MM.1S (cell line): Measurements from ENCODE around the gene IFI44.

ENCODE experiments used
- DNase-seq: peaks from one replicate; pipeline ENCODE4 v3.0.0-alpha.2; 2015
- H2AFZ ChIP-seq: fragments of 300-600 bp; sonication (generic); 2 replicates; pipeline ENCODE4 v1.6.0; 2016; ENCODE audit warnings: antibody characterized with exemption, low read length
- H3F3A ChIP-seq: fragments of 300-600 bp; sonication (generic); 2 replicates; pipeline ENCODE4 v1.6.1; 2016; ENCODE audit warnings: mild to moderate bottlenecking, antibody characterized with exemption, low read length, moderate library complexity, mixed read lengths; ENCODE audit not compliant: insufficient read depth
- H3K27ac ChIP-seq: fragments of 300-600 bp; sonication (generic); 2 replicates; pipeline ENCODE4 v1.5.1; 2016; ENCODE audit warnings: mild to moderate bottlenecking, low read length
- H3K27me3 ChIP-seq: fragments of 300-600 bp; sonication (generic); replicated peaks from 2 replicates; pipeline ENCODE4 v1.6.0; 2016; ENCODE audit warnings: low read length; ENCODE audit not compliant: insufficient read depth
- H3K36me3 ChIP-seq: fragments of 300-600 bp; sonication (generic); replicated peaks from 2 replicates; pipeline ENCODE4 v1.6.1; 2016; ENCODE audit warnings: mild to moderate bottlenecking, low read length, mixed read lengths; ENCODE audit not compliant: insufficient read depth
- H3K4me1 ChIP-seq: fragments of 300-600 bp; sonication (generic); 2 replicates; pipeline ENCODE4 v1.6.1; 2016; ENCODE audit warnings: low read length, mixed read lengths
- H3K4me2 ChIP-seq: fragments of 300-600 bp; sonication (generic); 2 replicates; pipeline ENCODE4 v1.6.0; 2016; ENCODE audit warnings: low read depth, low read length
- H3K4me3 ChIP-seq: fragments of 300-600 bp; sonication (generic); 2 replicates; pipeline ENCODE4 v1.5.1; 2016; ENCODE audit warnings: low read length, mixed read lengths
- H3K79me2 ChIP-seq: fragments of 300-600 bp; sonication (generic); 2 replicates; pipeline ENCODE4 v1.6.1; 2016; ENCODE audit warnings: mixed run types, low read length, mixed read lengths
- H3K9ac ChIP-seq: fragments of 300-600 bp; sonication (generic); 2 replicates; pipeline ENCODE4 v1.6.1; 2016; ENCODE audit warnings: low read length, mixed read lengths
- H3K9me2 ChIP-seq: fragments of 300-600 bp; sonication (generic); replicated peaks from 2 replicates; pipeline ENCODE4 v1.6.1; 2016; ENCODE audit warnings: mild to moderate bottlenecking, low read length, mixed read lengths; ENCODE audit not compliant: insufficient read depth
- H3K9me3 ChIP-seq: fragments of 300-600 bp; sonication (generic); replicated peaks from 2 replicates; pipeline ENCODE4 v1.6.1; 2016; ENCODE audit warnings: mild to moderate bottlenecking, low read length, mixed read lengths; ENCODE audit not compliant: insufficient read depth
- H4K20me1 ChIP-seq: fragments of 300-600 bp; sonication (generic); 2 replicates; pipeline ENCODE4 v1.6.1; 2016; ENCODE audit warnings: mild to moderate bottlenecking, low read length, moderate library complexity, mixed read lengths; ENCODE audit not compliant: insufficient read depth
- CTCF ChIP-seq: fragments of 300-600 bp; sonication (generic); IDR thresholded peaks from 2 replicates; pipeline ENCODE4 v1.5.1; 2016; ENCODE audit warnings: antibody characterized with exemption, low read length, mixed read lengths
- EZH2 ChIP-seq: fragments of 300-600 bp; sonication (generic); optimal IDR thresholded peaks from 2 replicates; pipeline ENCODE3; 2017; ENCODE audit warnings: low read depth, mild to moderate bottlenecking, antibody characterized with exemption, low read length, mixed read lengths
- EZH2phosphoT487 ChIP-seq: fragments of 300-600 bp; sonication (generic); IDR thresholded peaks from 2 replicates; pipeline ENCODE4 v1.6.1; 2018; ENCODE audit warnings: antibody characterized with exemption, low read length

Gene IFI44

GRCh38 chr1:78649628-78650027, at the start of gene IFI44:
Gene IFI44 (plus strand): TSS chr1:78649831. CDS start chr1:78650196, 365 bp downstream.
- Histone ChIP-seq H4K20me1 (no peaks in the 10 kb centered on the region), H3K9me2 (no peaks in the 10 kb centered on the region), H3K9ac (no peak within 1 kb of the TSS), H3K36me3 (no peaks in the 10 kb centered on the region), H3K4me2 (peak within 1 kb of the TSS; percentile 43; the same call in 1 of the 2 replicates), H2AFZ (no peak within 1 kb of the TSS), H3K4me3 (no peak within 1 kb of the TSS), H3K27me3 (no peaks in the 10 kb centered on the region), H3K4me1 (peaks cover 11% of the 10 kb centered on the region), H3K9me3 (no peaks in the 10 kb centered on the region), H3F3A (no peaks in the 10 kb centered on the region; the same call in 1 of the 2 replicates), H3K79me2 (no peaks in the 10 kb centered on the region), H3K27ac (peak within 1 kb of the TSS; percentile 28; the same call in 1 of the 2 replicates)
- peak; percentile 92 for DNase-seq
- TF ChIP-seq EZH2phosphoT487 = no peak
- TF ChIP-seq EZH2 = no peak
- no peak for TF ChIP-seq CTCF

GRCh38 chr1:78601068-78601467, 48.6 kb upstream of the IFI44 start:
- H3K9ac ChIP-seq = no peak overlapping the region
- H3F3A ChIP-seq = no peaks in the 10 kb centered on the region
- no peak overlapping the region for H2AFZ ChIP-seq
- no peaks in the 10 kb centered on the region for H3K9me2 ChIP-seq
- TF ChIP-seq CTCF (no peak), EZH2 (no peak), EZH2phosphoT487 (no peak)
- H3K4me2 ChIP-seq = no peak overlapping the region
- H3K27me3 ChIP-seq = no peaks in the 10 kb centered on the region
- H3K27ac ChIP-seq = no peak overlapping the region
- no peaks in the 10 kb centered on the region for H3K4me1 ChIP-seq
- H4K20me1 ChIP-seq = no peaks in the 10 kb centered on the region
- no peaks in the 10 kb centered on the region for H3K79me2 ChIP-seq
- H3K4me3 ChIP-seq = no peak overlapping the region
- H3K36me3 ChIP-seq = no peaks in the 10 kb centered on the region
- no peaks in the 10 kb centered on the region for H3K9me3 ChIP-seq
- no peak for DNase-seq

GRCh38 chr1:78603206-78603605, 46.4 kb upstream of the IFI44 start:
- Histone ChIP-seq H3K4me2 (no peak overlapping the region), H4K20me1 (no peaks in the 10 kb centered on the region), H3K9me2 (no peaks in the 10 kb centered on the region), H3K4me1 (no peaks in the 10 kb centered on the region), H3K79me2 (no peaks in the 10 kb centered on the region), H3F3A (no peaks in the 10 kb centered on the region), H3K9me3 (no peaks in the 10 kb centered on the region), H3K4me3 (no peak overlapping the region), H3K27me3 (no peaks in the 10 kb centered on the region), H3K36me3 (no peaks in the 10 kb centered on the region), H2AFZ (no peak overlapping the region), H3K9ac (no peak overlapping the region), H3K27ac (no peak overlapping the region)
- DNase-seq = no peak
- no peak for TF ChIP-seq CTCF
- no peak for TF ChIP-seq EZH2phosphoT487
- no peak for TF ChIP-seq EZH2
